ENCODE results near the gene ALPI.
"Not testable (repeated sequence)": the region's sequence is repeated elsewhere in the genome, so short reads cannot be mapped to it uniquely, and the experiment has no call there.

ALPI gene

GRCh38 chr2:232455426-232456255, at the start of gene ALPI:
Gene ALPI, plus strand, starts transcription at chr2:232456153. Its CDS starts 47 bp downstream, at chr2:232456200.
- no peak for DNase-seq

- no peak for DNase-seq
Observed at GRCh38 chr2:232406556-232407310, 49.2 kb upstream of the ALPI start, which contains the start of gene ALPG. Gene ALPG, plus strand, starts transcription at chr2:232406844. Its CDS starts 51 bp downstream, at chr2:232406895.

GRCh38 chr2:232407428-232408150, 48.4 kb upstream of the ALPI start:
- not testable (repeated sequence) for DNase-seq

DNA sequence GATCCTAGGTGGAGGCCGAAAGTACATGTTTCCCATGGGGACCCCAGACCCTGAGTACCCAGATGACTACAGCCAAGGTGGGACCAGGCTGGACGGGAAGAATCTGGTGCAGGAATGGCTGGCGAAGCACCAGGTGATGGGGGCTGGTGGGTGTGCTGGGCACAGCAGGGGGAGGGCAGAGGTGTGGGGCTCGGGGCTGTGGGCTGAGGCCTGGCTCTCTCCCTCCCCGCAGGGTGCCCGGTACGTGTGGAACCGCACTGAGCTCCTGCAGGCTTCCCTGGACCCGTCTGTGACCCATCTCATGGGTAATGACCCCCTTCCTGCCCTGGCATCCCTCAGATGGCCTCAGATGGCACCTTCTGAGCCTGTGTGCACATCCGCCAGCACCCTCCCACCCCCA, 47.7 kb upstream of the ALPI start:
- DNase-seq: not testable (repeated sequence)

DNA sequence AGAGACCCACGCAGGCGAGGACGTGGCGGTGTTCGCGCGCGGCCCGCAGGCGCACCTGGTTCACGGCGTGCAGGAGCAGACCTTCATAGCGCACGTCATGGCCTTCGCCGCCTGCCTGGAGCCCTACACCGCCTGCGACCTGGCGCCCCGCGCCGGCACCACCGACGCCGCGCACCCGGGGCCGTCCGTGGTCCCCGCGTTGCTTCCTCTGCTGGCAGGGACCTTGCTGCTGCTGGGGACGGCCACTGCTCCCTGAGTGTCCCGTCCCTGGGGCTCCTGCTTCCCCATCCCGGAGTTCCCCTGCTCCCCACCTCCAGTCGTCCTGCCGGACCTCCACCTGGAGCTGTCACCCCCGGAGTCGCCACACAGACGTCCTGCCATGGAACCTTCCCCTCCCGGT, 46.3 kb upstream of the ALPI start:
- DNase-seq: not testable (repeated sequence)

GRCh38 chr2:232410238-232410900, 45.6 kb upstream of the ALPI start:
- DNase-seq: no peak

GRCh38 chr2:232411901-232412629, 43.9 kb upstream of the ALPI start:
- DNase-seq: no peak

DNA sequence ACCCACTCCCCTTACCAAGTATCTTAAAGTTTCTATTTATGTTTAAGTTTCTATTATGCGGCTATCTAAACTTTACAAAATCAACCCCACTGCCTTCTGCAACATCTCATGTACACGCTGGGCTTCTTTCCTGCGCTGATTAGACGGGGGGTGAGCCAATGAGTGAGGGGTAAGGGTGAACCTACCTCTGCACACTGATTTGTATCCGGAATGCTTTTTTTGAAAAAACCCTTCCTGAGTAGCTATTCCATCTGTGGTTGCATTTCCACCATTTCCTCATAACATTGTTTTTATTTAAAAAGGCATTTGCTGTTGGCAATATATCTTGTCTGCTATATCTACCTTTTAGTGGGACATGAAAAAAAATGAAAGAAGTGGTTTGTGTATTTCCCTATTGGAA, 43.0 kb upstream of the ALPI start:
- no peak for DNase-seq

DNA sequence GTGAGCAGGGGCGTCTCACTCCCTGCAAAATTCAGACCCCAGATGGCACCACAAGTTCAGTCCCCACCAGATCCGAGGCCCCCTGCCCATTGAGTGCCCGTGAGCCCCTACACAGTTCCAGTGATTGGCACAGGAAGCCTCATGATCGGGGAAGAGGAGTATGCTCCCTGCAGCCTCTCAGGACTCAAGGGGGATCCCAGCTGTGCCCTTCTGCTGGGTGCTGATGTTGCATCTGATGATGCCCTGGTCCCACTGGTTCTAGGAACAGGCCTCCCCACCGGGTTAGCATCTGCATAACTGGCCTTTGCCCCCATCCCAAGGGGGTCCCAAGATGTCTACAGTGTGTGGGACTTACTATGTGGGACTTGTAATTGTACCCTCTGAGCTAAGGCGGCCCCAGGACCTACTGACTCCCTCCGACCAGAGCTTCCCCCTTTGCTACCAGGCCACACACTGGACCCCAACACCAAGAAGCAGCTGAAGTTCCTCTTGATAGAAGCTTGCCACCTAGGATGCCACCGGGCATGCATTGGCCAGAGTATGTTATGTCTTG, 40.7 kb upstream of the ALPI start:
- DNase-seq: no peak

GRCh38 chr2:232415736-232416520, 40.0 kb upstream of the ALPI start:
- DNase-seq: no peak

GRCh38 chr2:232416521-232417470, 39.2 kb upstream of the ALPI start:
- DNase-seq: no peak

DNA sequence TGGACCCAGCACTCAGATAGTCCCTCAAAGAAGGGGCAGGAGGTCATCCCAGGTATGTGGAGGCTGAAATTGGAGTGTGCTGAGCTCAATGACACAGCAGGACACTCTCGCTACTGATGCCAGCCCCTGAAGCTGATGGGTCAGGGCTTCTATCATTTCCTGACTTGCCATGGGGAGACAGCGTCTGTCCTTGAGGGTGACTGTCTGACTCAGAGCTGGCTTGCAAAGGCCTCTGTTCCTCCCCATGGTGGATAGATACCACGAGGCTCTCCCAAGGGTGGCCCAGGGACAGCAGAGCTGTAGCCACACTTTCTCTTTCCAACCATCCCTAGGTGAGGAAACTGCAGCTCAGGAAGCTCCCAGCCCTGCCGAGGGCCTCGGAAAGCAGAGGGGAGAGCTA, 38.5 kb upstream of the ALPI start:
- DNase-seq: no peak

DNA sequence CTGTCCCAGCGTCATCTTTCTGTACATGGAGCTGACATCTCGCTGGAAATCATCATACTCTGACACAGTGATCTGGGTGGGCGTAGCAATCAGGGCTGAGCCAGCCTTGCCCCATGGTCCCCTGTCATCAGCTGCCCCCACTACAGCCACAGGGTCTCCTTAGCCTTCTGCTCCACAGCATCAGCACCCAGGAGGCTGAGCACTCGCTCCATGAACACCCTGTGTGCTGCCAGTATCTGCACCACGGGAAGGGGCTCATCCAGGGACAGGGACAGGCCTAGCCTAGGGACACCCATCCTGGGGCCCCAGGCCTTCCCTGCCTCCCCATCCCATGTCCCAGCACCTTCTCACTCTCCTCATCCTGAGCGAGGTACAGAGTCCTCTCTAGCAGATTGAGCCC, 37.9 kb upstream of the ALPI start:
- DNase-seq: no peak

GRCh38 chr2:232418466-232419244, 37.3 kb upstream of the ALPI start:
- no peak for DNase-seq

DNA sequence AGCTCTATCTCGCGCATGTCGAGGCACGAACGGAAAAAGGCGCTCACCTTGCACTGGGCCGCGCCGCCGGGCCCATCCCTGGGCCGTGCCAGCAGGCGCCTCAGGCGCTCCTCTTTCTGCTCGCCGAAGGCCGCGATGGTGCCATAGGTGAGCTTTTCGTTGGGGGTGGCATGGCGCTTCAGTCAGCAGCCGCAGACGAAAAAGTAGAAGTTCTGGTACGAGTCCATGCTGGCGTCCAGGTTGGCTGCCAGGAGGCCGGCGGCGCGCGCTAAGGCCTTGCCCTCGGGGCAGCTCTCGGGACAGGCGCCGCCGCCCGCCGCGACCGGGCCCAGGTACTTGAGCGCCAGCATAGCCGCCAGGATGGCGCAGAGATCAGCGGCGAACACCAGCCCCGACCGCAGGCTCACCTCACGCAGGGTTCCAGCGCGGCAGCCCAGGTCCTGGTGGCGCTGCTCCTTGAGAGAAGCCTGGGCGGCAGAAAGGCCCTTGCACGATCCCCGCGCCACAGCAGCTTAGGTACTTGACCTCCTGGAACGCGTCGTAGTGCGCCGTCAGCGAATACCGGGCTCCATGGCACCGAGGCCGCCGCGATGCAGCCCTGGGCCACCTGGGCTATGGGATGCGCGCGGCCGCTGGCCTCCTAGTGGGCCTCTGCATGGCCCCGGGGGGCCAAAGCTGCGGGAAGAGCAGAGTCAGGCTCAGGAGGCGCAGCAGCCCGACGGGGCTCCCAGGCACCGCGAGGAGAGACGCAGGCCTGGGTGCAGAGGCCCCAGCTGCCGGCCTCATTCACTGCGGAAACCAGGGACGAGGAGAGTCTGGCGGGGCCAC, 36.5 kb upstream of the ALPI start:
- DNase-seq: no peak

DNA sequence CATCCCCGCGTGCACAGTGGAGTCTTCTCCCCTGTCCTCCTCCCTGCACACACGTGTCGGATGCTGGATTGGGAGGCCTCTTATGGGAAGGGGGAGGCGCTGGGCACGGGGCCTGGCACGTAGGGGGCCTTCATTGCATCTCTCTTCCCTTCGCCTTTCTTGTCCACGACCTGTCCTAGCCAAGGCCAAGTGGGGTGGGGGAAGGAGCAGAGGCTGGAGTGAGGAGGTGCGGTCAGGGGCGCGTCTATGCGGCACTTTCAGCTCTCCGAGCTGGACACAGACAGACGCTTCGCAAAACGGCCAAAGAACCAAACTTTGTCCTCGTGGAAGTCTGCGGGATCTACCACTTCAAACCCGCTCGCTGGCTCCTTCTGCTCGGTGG, 35.9 kb upstream of the ALPI start:
- no peak for DNase-seq

- DNase-seq: no peak
Observed at GRCh38 chr2:232420463-232421188, 35.3 kb upstream of the ALPI start.
